ENCODE measurements around the gene UFM1.
"Not testable (repeated sequence)": the region's sequence is repeated elsewhere in the genome, so short reads cannot be mapped to it uniquely, and the experiment has no call there.

UFM1 gene

GRCh38 chr13:38366954-38367645 is 17.4 kb downstream of the UFM1 start:
- DNase-seq = no peak

GRCh38 chr13:38369058-38369457 is 19.4 kb downstream of the UFM1 start:
- no peak for DNase-seq

GRCh38 chr13:38370096-38370495 is 20.4 kb downstream of the UFM1 start:
- not testable (repeated sequence) for DNase-seq

- no peak for DNase-seq
Observed at GRCh38 chr13:38372820-38373383, 23.3 kb downstream of the UFM1 start.

GRCh38 chr13:38376546-38376945 is 26.9 kb downstream of the UFM1 start:
- DNase-seq = no peak

- DNase-seq = no peak
Observed at GRCh38 chr13:38381890-38382289, 32.2 kb downstream of the UFM1 start.

GRCh38 chr13:38382946-38383345 is 33.3 kb downstream of the UFM1 start:
- DNase-seq = no peak

- no peak for DNase-seq
Observed at GRCh38 chr13:38384171-38384570, 34.5 kb downstream of the UFM1 start.

- no peak for DNase-seq
Observed at GRCh38 chr13:38385153-38385891, 35.7 kb downstream of the UFM1 start.

GRCh38 chr13:38386421-38386820 is 36.8 kb downstream of the UFM1 start:
- no peak for DNase-seq

- no peak for DNase-seq
Observed at GRCh38 chr13:38391341-38391740, 41.7 kb downstream of the UFM1 start.

GRCh38 chr13:38394777-38395496 is 45.3 kb downstream of the UFM1 start:
- no peak for DNase-seq

- DNase-seq = no peak
Observed at GRCh38 chr13:38395497-38395788, 45.8 kb downstream of the UFM1 start.

- DNase-seq = no peak
Observed at GRCh38 chr13:38398711-38399493, 49.3 kb downstream of the UFM1 start.

- no peak for DNase-seq
Observed at GRCh38 chr13:38399535-38399934, 49.9 kb downstream of the UFM1 start.

- no peak for DNase-seq
Observed at GRCh38 chr13:38401276-38401675, 51.6 kb downstream of the UFM1 start.

GRCh38 chr13:38405216-38405615 is 55.6 kb downstream of the UFM1 start:
- DNase-seq = no peak

- DNase-seq = no peak
Observed at GRCh38 chr13:38409771-38410170, 60.1 kb downstream of the UFM1 start.

GRCh38 chr13:38412266-38412665 is 62.6 kb downstream of the UFM1 start:
- DNase-seq = no peak
